Stimulated activated CD8-positive, alpha-beta memory T cell treated with anti-CD3 and anti-CD28 coated beads, Interleukin-7, amount 100 ng/mL, for 1 hour (primary cell): ENCODE results near the gene CSNK2A3.
"Not testable (repeated sequence)": the region's sequence is repeated elsewhere in the genome, so short reads cannot be mapped to it uniquely, and the experiment has no call there.

ENCODE experiments used
- DNase-seq, 2 donors: peaks; one replicate each; pipeline ENCODE4 v3.0.0-alpha.2; 2020; ENCODE audit warnings: low read depth in 2 of 2

The CSNK2A3 gene

GRCh38 chr11:11352878-11353277 lies at the start of gene CSNK2A3:
Gene CSNK2A3 (minus strand): TSS chr11:11353250. CDS start chr11:11353119, 131 bp downstream.
- DNase-seq, result not testable (repeated sequence)

- no peak for DNase-seq
Measured at GRCh38 chr11:11401960-11402535, 49.0 kb upstream of the CSNK2A3 start.

DNA sequence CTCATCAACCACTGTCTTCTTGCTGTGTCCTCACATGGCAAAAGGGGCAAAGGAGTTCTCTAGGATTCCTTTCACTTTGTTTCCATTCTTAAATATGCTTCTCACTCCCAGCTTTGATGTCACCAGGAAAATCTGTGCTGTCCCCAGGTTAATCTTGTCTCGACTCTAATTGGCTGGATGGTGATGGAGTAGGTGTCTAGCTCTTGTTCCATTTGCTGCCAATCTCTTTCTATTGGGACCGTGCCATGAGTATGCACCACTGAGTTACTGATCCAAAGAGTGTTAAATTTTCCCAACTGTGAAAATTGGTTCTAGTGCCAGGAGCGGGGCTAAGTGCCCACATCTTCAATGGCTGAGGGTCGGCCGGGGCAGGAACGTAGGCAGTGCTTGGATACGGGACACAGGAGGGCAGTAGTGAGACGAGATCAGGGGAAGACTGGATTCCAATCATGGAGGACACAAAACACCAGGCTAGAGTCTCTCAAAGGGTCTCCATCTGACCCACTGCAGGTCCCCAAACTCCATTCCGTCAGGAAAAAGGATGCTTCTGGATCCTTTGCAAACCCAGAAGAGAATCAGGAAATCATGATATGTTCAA lies 47.7 kb upstream of the CSNK2A3 start:
- DNase-seq, result no peak

GRCh38 chr11:11400121-11400520 lies 47.1 kb upstream of the CSNK2A3 start:
- DNase-seq, result no peak

GRCh38 chr11:11397781-11398180 lies 44.7 kb upstream of the CSNK2A3 start:
- DNase-seq, result no peak

- no peak for DNase-seq
Measured at GRCh38 chr11:11397036-11397415, 44.0 kb upstream of the CSNK2A3 start.

DNA sequence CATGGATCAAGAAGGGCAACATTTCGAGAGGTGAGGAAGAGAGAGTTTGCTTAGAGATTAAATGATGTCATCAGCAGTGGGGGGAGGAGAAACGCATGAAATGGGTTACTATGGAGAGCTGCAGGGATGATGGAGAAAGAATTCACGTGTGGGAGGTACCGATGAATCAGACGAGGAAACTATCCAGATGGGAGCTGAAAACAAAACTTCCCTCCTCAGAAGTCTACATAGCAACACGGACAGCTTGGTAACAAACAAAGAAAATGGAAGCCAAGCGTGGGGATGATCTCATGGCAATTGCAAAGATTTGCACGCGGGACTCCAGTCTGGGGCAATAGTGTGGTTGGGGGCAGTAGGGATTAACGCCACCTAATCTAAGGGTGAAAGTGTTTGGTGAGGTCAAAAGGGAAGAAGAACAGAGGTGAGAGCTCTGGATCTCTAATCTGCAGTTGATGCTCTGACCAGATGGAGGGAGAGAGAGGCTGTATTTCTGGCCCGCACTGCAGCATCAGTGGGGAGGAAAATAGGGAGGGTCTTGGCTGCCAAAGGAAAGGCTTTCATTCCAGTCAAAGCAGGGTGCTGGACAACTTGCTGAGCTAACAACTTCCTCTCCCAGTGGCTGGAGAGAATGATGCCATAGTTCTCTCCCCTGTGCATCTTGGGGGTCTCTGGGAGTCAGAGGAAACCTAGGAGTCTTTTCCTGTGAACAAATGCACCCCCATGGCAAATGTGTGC lies 43.4 kb upstream of the CSNK2A3 start:
- no peak for DNase-seq

DNA sequence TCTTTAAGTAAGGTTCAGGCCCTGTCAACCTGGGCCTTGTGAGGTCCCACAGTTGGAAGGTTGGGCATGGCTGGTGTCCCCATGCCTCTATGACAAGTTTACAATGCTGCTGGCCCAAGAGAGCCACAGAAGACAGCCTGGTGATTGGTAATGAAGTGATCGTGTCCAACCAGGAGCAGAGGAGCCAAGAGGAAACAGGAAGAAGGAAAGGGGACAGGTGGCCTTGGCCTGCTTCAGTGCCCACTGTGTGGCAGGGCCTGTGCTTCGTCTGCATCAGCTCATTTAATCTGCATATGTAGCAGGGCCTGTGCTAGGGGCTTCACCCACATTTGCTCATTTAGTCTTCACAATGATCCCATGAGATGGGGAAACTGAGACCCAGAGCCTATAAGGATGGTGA lies 42.1 kb upstream of the CSNK2A3 start:
- no peak for DNase-seq

DNA sequence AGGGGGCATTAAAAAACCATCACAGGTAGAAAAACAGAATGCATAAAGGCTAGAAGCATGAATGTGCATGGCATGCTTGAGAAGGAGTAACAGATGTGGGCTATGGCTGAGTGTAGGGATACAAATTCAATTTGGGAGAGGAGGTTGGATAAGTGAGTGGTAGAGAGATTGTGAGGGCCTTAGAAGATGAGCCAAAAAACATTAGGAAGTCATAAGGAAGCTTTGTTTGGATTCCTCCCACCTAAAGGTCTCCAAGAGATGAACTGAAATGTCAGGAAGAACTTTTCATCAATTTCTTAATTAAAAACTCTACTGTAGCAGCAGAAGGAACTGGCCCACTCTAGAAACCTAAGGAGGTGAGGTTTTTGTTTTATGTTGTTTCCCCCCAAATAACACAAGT lies 41.2 kb upstream of the CSNK2A3 start:
- DNase-seq, result no peak

DNA sequence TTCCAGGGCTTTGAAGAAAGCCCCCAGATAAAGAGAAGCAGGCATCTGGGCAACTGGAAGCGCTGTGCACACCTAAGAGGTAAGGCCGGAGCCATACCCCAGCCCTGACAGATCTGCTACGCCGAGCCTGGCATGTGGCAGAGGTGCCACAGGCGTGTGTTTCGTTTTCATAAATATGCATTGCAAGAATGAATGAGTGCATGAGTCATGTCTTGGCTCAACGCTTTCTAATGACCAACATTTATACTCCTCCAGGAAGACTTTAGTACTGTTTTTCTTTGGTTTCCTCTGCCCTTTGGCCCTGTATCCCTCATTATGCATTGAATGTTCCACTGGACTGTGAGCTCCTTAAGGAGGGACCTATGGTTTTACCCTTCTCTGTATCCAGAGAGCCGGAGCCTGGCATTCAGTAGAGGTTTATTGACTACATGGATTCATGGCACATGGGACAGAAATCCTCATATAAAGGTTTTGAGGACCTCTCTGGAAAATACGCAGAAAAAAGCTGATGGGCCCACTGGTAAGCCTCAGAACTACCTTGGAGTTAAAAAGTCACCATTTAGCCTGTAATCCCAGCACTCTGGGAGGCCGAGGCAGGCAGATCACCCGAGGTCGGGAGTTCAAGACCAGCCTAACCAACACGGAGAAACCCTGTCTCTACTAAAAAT lies 38.9 kb upstream of the CSNK2A3 start:
- DNase-seq, result no peak

DNA sequence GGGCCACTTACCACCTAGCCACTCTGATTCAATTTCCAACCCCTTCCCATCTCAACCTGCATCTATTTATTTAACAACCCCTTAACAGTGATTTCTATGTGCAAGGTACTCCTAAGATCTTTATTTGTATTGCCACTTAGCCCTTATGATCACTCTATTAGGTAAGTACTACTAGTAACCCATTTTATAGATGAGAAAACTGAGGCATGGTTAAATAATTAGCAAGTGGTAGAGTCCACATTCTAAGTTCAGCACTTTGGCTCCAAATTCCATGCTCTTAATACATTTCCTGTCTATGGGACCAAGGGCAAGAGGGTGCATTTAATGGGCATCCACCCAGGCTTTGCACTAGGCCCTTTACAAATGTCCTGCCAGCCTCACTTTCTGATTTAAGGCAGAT lies 38.1 kb upstream of the CSNK2A3 start:
- DNase-seq, result no peak

DNA sequence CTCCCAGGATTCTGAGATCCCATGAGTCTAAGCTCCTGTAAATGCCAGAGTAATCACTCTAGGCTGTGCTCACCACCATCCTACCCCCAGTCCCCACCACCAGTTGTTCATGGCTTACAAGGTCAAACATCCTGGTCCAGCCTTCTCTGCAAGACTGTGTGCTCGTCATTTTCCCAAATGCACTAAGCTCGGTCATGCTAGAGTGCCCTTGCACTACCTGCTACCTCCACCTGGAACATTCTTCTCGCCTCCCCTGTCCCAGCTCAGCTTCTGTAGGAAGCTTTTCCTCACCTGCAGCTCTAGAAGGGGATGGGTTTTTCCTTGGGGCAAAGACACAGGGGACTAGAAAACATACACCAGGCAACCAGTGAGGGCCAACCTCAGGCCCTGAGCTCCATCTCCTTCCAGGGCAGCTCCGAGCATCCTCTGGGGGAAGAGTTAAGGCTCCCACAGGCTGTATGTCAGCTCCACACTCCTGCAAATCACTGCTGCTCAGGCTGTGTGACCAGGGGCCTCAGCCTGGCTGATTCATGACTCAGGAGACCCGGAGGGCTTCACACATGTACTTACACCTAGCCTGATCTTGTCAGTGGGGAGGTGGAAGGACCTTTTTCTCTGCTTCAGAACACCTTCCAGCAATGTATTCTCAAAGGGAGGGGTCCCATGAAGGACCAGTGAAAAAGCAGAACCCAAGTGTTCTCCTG lies 37.2 kb upstream of the CSNK2A3 start:
- DNase-seq, result no peak

GRCh38 chr11:11389238-11389637 lies 36.2 kb upstream of the CSNK2A3 start:
- DNase-seq, result no peak

GRCh38 chr11:11387622-11388305 lies 34.7 kb upstream of the CSNK2A3 start:
- no peak for DNase-seq

GRCh38 chr11:11387207-11387606 lies 34.2 kb upstream of the CSNK2A3 start:
- DNase-seq, result no peak

- no peak for DNase-seq
Measured at GRCh38 chr11:11384829-11385228, 31.8 kb upstream of the CSNK2A3 start.

- DNase-seq, result no peak
Measured at GRCh38 chr11:11383995-11384394, 30.9 kb upstream of the CSNK2A3 start.

DNA sequence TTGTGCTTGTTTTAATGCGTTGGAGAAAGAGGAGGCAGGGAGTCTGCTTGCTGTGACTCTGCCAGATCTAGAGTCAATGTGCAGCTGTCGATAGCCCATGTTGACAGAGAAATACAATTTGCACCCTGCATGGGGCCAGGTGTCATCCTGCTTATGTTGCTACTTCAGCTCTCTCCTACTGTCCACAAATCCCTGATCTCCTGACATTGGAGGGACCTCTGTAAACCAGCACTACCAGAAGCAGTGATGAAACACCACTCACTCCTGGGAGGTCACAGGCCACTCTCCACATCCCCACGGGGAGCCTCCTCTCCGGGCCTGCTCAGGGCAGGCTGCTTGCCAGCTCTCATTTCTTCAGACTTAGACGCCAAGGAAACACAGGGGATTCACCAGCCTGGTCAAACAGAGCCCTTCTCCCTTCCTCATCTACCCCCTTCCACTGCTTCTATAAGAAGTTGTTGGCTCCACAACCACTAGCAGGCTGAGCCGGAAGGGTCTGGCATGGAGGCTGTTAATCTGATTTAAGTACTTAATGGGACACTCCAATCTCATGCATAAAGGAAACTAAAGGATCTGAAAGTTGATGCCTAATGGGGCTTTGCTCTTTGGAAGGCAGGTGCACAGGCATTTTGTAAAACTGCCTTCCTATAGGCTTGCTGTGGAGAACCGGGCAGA lies 29.9 kb upstream of the CSNK2A3 start:
- no peak for DNase-seq

GRCh38 chr11:11381471-11382105 lies 28.5 kb upstream of the CSNK2A3 start:
- DNase-seq, result no peak

DNA sequence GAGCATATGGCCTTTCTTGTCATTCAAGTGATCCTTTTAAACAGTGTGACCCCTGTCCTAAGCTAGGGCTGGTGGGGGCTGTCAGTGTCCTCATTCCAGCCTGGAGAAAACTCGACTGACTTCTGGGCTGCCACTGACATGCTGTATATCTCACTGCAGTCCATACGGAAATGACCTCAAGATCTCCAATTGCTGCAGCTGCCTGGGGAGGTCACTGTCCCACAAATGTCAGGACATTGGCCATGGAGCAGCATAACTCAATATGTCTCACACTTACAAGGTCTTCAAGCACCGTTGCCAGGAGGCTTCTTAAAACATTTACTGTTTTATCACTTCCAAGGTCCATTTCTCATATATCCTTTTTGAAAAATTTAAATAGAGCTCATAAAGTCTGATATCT lies 27.8 kb upstream of the CSNK2A3 start:
- DNase-seq, result no peak

- DNase-seq, result no peak
Measured at GRCh38 chr11:11380340-11380739, 27.3 kb upstream of the CSNK2A3 start.
